GM23338 (cell line): ENCODE data around the gene MVB12B. TPM values are rescaled to one million over a fixed set of nuclear protein-coding genes. Genes with fewer than 3 reads are reported as not detected.

Experiments used
- ATAC-seq: fragments of 200-7000 bp; cut with Tn5 transposase; 3 replicates; pipeline ENCODE4 v1.9.1; 2020
- DNase-seq: peaks from one replicate; pipeline ENCODE4 v3.0.0-alpha.2; 2015; ENCODE audit warnings: low spot score
- H2AFZ ChIP-seq: fragments of 200-600 bp; sonication (generic); 2 replicates; pipeline ENCODE4 v1.8.0; 2016; ENCODE audit warnings: antibody characterized with exemption, mild to moderate bottlenecking, moderate library complexity
- H3F3A ChIP-seq: fragments of 200-600 bp; sonication (generic); replicated peaks from 2 replicates; pipeline ENCODE4 v1.8.0; 2017; ENCODE audit warnings: antibody characterized with exemption, mixed run types, low read depth
- H3K27ac ChIP-seq: fragments of 200-600 bp; sonication (generic); 2 replicates; pipeline ENCODE4 v1.6.1; 2016; ENCODE audit warnings: low read depth
- H3K27me3 ChIP-seq: fragments of 200-600 bp; sonication (generic); 2 replicates; pipeline ENCODE4 v1.8.0; 2016; ENCODE audit warnings: mild to moderate bottlenecking, mixed run types, moderate library complexity; ENCODE audit not compliant: insufficient read depth
- H3K36me3 ChIP-seq: fragments of 200-600 bp; sonication (generic); 2 replicates; pipeline ENCODE4 v1.8.0; 2016; ENCODE audit warnings: mild to moderate bottlenecking; ENCODE audit not compliant: insufficient read depth
- H3K4me1 ChIP-seq: fragments of 200-600 bp; sonication (generic); 2 replicates; pipeline ENCODE4 v1.8.0; 2016; ENCODE audit warnings: mild to moderate bottlenecking, moderate library complexity; ENCODE audit not compliant: insufficient read depth
- H3K4me2 ChIP-seq: fragments of 200-600 bp; sonication (generic); 2 replicates; pipeline ENCODE4 v1.7.1; 2017; ENCODE audit warnings: mixed run types
- H3K4me3 ChIP-seq: fragments of 200-600 bp; sonication (generic); 2 replicates; pipeline ENCODE4 v1.6.1; 2016; ENCODE audit warnings: mixed run types
- H3K79me2 ChIP-seq: fragments of 200-600 bp; sonication (generic); replicated peaks from 2 replicates; pipeline ENCODE4 v1.8.0; 2017; ENCODE audit warnings: mild to moderate bottlenecking; ENCODE audit not compliant: insufficient read depth
- H3K9me2 ChIP-seq: fragments of 200-600 bp; sonication (generic); 2 replicates; pipeline ENCODE4 v1.8.0; 2017; ENCODE audit not compliant: insufficient read depth
- H4K20me1 ChIP-seq: fragments of 200-600 bp; sonication (generic); replicated peaks from 2 replicates; pipeline ENCODE4 v1.8.0; 2017; ENCODE audit warnings: mild to moderate bottlenecking; ENCODE audit not compliant: insufficient read depth
- H3K27ac Mint-ChIP-seq: 2 replicates; pipeline ENCODE4 v1.8.0; 2020; ENCODE audit warnings: inconsistent platforms, mild to moderate bottlenecking, moderate library complexity, mixed read lengths
- H3K27me3 Mint-ChIP-seq: 3 replicates; pipeline ENCODE4 v1.8.0; 2022; ENCODE audit warnings: low read depth, mild to moderate bottlenecking, moderate library complexity, mixed read lengths, inconsistent platforms; ENCODE audit not compliant: insufficient read depth, poor library complexity
- H3K36me3 Mint-ChIP-seq: 3 replicates; pipeline ENCODE4 v1.8.0; 2021; ENCODE audit warnings: low read depth, mild to moderate bottlenecking, inconsistent platforms, moderate library complexity, mixed read lengths
- H3K4me1 Mint-ChIP-seq: 3 replicates; pipeline ENCODE4 v1.8.0; 2020; ENCODE audit warnings: mild to moderate bottlenecking, inconsistent platforms, mixed read lengths
- H3K4me3 Mint-ChIP-seq: 3 replicates; pipeline ENCODE4 v1.8.0; 2021; ENCODE audit warnings: moderate library complexity, mild to moderate bottlenecking, inconsistent platforms, mixed read lengths
- H3K9me3 Mint-ChIP-seq: 3 replicates; pipeline ENCODE4 v1.8.0; 2020; ENCODE audit warnings: moderate library complexity, mild to moderate bottlenecking, inconsistent platforms, mixed read lengths
- CREB1 ChIP-seq: fragments of 250-450 bp; sonication (Bioruptor Pico); IDR thresholded peaks from 2 replicates; pipeline ENCODE4 v1.5.0; 2020; ENCODE audit warnings: low read depth, mild to moderate bottlenecking, moderate library complexity
- CTCF ChIP-seq, 2 experiments: fragments of 200-600 bp in 1 of 2; sonication (generic) in 1 of 2; conservative IDR thresholded peaks; 2 replicates each; pipeline versions ENCODE4 v1.5.1 to v1.6.1; 2016 to 2017; ENCODE audit warnings: antibody characterized with exemption in 2 of 2, low read depth in 2 of 2, mild to moderate bottlenecking in 2 of 2, moderate library complexity in 1 of 2
- EZH2 ChIP-seq: fragments of 200-600 bp; sonication (generic); IDR thresholded peaks from one replicate; pipeline ENCODE4 v1.8.0; 2017; ENCODE audit warnings: antibody characterized with exemption, mild to moderate bottlenecking, low read depth; ENCODE audit not compliant: unreplicated experiment
- EZH2phosphoT487 ChIP-seq: fragments of 200-600 bp; sonication (generic); IDR thresholded peaks from one replicate; pipeline ENCODE4 v1.8.1; 2018; ENCODE audit warnings: antibody characterized with exemption; ENCODE audit not compliant: unreplicated experiment
- JUNB ChIP-seq: IDR thresholded peaks from one replicate; pipeline ENCODE4 v1.6.1; 2016; ENCODE audit warnings: antibody characterized with exemption; ENCODE audit not compliant: unreplicated experiment
- NANOG ChIP-seq: IDR thresholded peaks from 2 replicates; pipeline ENCODE4 v1.6.1; 2016; ENCODE audit warnings: antibody characterized with exemption, borderline replicate concordance
- POLR2AphosphoS5 ChIP-seq: IDR thresholded peaks from 2 replicates; pipeline ENCODE4 v1.6.1; 2016; ENCODE audit warnings: antibody characterized with exemption, low read depth
- REST ChIP-seq: IDR thresholded peaks from one replicate; pipeline ENCODE4 v1.6.1; 2018; ENCODE audit warnings: antibody characterized with exemption; ENCODE audit not compliant: unreplicated experiment
- STAT1 ChIP-seq: IDR thresholded peaks from one replicate; pipeline ENCODE4 v1.6.1; 2016; ENCODE audit warnings: antibody characterized with exemption; ENCODE audit not compliant: unreplicated experiment
- ZNF114 ChIP-seq: fragments of 250-450 bp; sonication (Bioruptor Pico); IDR thresholded peaks from 2 replicates; pipeline ENCODE4 v1.5.0; 2020; ENCODE audit warnings: mild to moderate bottlenecking, moderate library complexity
- ZNF331 ChIP-seq: fragments of 250-450 bp; sonication (Bioruptor Pico); IDR thresholded peaks from 2 replicates; pipeline ENCODE4 v1.5.0; 2020; ENCODE audit warnings: low read depth, mild to moderate bottlenecking, moderate library complexity
- polyA plus RNA-seq: library from polyadenylated mRNA; unstranded; fragments of >200 nt; fragmentation: Nextera tagmentation; extraction: Ambion mirVana; gene quantifications from 2 replicates; pipeline ENCODE4 v1.2.1, GENCODE V29; 2016
- total RNA-seq: library from RNA; depleted of rRNA; stranded (reverse); fragments of >200 nt; shearing (Covaris generic); gene quantifications from 2 replicates; pipeline ENCODE4 v1.2.3, GENCODE V29; 2014
- TF ChIP-seq, protein P1 (sequence below): fragments of 250-450 bp; sonication (Bioruptor Pico); IDR thresholded peaks from 2 replicates; pipeline ENCODE4 v1.5.0; 2020; ENCODE audit warnings: mild to moderate bottlenecking, moderate library complexity

Gene MVB12B
- total and polyA plus RNA-seq, 2 experiments from 2014 or later: 1.9 to 6.6 TPM

- H3K27me3 Mint-ChIP-seq: peaks cover 17% of the 10 kb centered on the region
- H3K4me3 Mint-ChIP-seq: no peak overlapping the region
- Histone ChIP-seq H4K20me1 (no peaks in the 10 kb centered on the region), H2AFZ (no peak overlapping the region), H3K36me3 (no peaks in the 10 kb centered on the region), H3K27ac (no peak overlapping the region), H3K27me3 (no peaks in the 10 kb centered on the region), H3K79me2 (no peaks in the 10 kb centered on the region), H3K4me1 (peaks cover 3% of the 10 kb centered on the region; the same call in 1 of the 2 replicates), H3F3A (no peaks in the 10 kb centered on the region), H3K4me3 (no peak overlapping the region), H3K4me2 (no peak overlapping the region), H3K9me2 (no peaks in the 10 kb centered on the region)
- no peak for TF ChIP-seq ZNF114 (CRISPR knock-in tag)
- TF ChIP-seq JUNB: no peak
- TF ChIP-seq CREB1 (CRISPR knock-in tag): no peak
- TF ChIP-seq STAT1: no peak
- H3K36me3 Mint-ChIP-seq: no peaks in the 10 kb centered on the region
- DNase-seq (no peak), ATAC-seq (no peak)
- no peak overlapping the region for H3K27ac Mint-ChIP-seq
- H3K9me3 Mint-ChIP-seq: no peaks in the 10 kb centered on the region
- H3K4me1 Mint-ChIP-seq: peaks cover 14% of the 10 kb centered on the region
These were observed 72.6 kb downstream of the MVB12B start for GRCh38 chr9:126399251-126399650.

- no peaks in the 10 kb centered on the region for H3F3A ChIP-seq
- H3K27ac ChIP-seq: no peak overlapping the region
- no peak overlapping the region for H3K4me3 ChIP-seq
- Mint-ChIP-seq H3K9me3 (no peaks in the 10 kb centered on the region), H3K4me1 (peaks cover 12% of the 10 kb centered on the region), H3K27ac (no peak overlapping the region), H3K36me3 (no peaks in the 10 kb centered on the region), H3K27me3 (peaks cover 17% of the 10 kb centered on the region), H3K4me3 (no peak overlapping the region)
- no peaks in the 10 kb centered on the region for H3K79me2 ChIP-seq
- H3K36me3 ChIP-seq: no peaks in the 10 kb centered on the region
- DNase-seq (no peak), ATAC-seq (no peak)
- no peaks in the 10 kb centered on the region for H3K9me2 ChIP-seq
- H3K27me3 ChIP-seq: no peaks in the 10 kb centered on the region
- H2AFZ ChIP-seq: no peak overlapping the region
- H3K4me2 ChIP-seq: no peak overlapping the region
- H3K4me1 ChIP-seq: no peaks in the 10 kb centered on the region
- H4K20me1 ChIP-seq: no peaks in the 10 kb centered on the region
- TF ChIP-seq POLR2AphosphoS5: no peak
- no peak for TF ChIP-seq STAT1
- TF ChIP-seq ZNF114 (CRISPR knock-in tag): no peak
- no peak for TF ChIP-seq NANOG
- TF ChIP-seq EZH2phosphoT487: no peak
- no peak for TF ChIP-seq EZH2
- TF ChIP-seq, protein P1, sequence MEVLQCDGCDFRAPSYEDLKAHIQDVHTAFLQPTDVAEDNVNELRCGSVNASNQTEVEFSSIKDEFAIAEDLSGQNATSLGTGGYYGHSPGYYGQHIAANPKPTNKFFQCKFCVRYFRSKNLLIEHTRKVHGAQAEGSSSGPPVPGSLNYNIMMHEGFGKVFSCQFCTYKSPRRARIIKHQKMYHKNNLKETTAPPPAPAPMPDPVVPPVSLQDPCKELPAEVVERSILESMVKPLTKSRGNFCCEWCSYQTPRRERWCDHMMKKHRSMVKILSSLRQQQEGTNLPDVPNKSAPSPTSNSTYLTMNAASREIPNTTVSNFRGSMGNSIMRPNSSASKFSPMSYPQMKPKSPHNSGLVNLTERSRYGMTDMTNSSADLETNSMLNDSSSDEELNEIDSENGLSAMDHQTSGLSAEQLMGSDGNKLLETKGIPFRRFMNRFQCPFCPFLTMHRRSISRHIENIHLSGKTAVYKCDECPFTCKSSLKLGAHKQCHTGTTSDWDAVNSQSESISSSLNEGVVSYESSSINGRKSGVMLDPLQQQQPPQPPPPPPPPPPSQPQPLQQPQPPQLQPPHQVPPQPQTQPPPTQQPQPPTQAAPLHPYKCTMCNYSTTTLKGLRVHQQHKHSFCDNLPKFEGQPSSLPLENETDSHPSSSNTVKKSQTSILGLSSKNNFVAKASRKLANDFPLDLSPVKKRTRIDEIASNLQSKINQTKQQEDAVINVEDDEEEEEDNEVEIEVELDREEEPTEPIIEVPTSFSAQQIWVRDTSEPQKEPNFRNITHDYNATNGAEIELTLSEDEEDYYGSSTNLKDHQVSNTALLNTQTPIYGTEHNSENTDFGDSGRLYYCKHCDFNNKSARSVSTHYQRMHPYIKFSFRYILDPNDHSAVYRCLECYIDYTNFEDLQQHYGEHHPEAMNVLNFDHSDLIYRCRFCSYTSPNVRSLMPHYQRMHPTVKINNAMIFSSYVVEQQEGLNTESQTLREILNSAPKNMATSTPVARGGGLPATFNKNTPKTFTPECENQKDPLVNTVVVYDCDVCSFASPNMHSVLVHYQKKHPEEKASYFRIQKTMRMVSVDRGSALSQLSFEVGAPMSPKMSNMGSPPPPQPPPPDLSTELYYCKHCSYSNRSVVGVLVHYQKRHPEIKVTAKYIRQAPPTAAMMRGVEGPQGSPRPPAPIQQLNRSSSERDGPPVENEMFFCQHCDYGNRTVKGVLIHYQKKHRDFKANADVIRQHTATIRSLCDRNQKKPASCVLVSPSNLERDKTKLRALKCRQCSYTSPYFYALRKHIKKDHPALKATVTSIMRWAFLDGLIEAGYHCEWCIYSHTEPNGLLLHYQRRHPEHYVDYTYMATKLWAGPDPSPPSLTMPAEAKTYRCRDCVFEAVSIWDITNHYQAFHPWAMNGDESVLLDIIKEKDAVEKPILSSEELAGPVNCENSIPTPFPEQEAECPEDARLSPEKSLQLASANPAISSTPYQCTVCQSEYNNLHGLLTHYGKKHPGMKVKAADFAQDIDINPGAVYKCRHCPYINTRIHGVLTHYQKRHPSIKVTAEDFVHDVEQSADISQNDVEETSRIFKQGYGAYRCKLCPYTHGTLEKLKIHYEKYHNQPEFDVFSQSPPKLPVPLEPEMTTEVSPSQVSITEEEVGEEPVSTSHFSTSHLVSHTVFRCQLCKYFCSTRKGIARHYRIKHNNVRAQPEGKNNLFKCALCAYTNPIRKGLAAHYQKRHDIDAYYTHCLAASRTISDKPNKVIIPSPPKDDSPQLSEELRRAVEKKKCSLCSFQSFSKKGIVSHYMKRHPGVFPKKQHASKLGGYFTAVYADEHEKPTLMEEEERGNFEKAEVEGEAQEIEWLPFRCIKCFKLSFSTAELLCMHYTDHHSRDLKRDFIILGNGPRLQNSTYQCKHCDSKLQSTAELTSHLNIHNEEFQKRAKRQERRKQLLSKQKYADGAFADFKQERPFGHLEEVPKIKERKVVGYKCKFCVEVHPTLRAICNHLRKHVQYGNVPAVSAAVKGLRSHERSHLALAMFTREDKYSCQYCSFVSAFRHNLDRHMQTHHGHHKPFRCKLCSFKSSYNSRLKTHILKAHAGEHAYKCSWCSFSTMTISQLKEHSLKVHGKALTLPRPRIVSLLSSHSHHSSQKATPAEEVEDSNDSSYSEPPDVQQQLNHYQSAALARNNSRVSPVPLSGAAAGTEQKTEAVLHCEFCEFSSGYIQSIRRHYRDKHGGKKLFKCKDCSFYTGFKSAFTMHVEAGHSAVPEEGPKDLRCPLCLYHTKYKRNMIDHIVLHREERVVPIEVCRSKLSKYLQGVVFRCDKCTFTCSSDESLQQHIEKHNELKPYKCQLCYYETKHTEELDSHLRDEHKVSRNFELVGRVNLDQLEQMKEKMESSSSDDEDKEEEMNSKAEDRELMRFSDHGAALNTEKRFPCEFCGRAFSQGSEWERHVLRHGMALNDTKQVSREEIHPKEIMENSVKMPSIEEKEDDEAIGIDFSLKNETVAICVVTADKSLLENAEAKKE (CRISPR knock-in tag): no peak
- TF ChIP-seq REST: no peak
- no peak for TF ChIP-seq CTCF (conservative IDR thresholded peaks at IDR 0.05; ENCODE audit: low read depth in 2 of 2)
- TF ChIP-seq ZNF331: no peak
- no peak for TF ChIP-seq JUNB
These were observed 73.2 kb downstream of the MVB12B start for GRCh38 chr9:126399789-126400188.
